Stimulated activated CD8-positive, alpha-beta memory T cell treated with anti-CD3 and anti-CD28 coated beads, Interleukin-7, amount 100 ng/mL, for 48 hours (primary cell): Measurements from ENCODE around the gene TLN1.

Experiments used
- DNase-seq, 2 donors: peaks; one replicate each; pipeline ENCODE4 v3.0.0-alpha.2; 2020; ENCODE audit warnings: low read depth in 1 of 2; ENCODE audit errors: extremely low read depth in 1 of 2

Gene TLN1

GRCh38 chr9:35753466-35753865 is 21.5 kb upstream of the TLN1 start:
- DNase-seq: no peak

GRCh38 chr9:35750256-35750531 is 18.2 kb upstream of the TLN1 start:
- DNase-seq: no peak

- no peak for DNase-seq
Observed at GRCh38 chr9:35749515-35750255, 17.7 kb upstream of the TLN1 start.

GRCh38 chr9:35748858-35749514 is 17.0 kb upstream of the TLN1 start, which contains the start of the genes GBA2 and RGP1:
TSS of gene GBA2 (minus strand) at chr9:35749228. CDS start at chr9:35748704, 524 bp downstream.
TSS of gene RGP1 (plus strand) at chr9:35749287. CDS start at chr9:35749756, 469 bp downstream.
- peak; percentile 54 to 63 for DNase-seq

- DNase-seq: no peak
Observed at GRCh38 chr9:35748242-35748857, 16.4 kb upstream of the TLN1 start.

GRCh38 chr9:35746583-35746982 is 14.6 kb upstream of the TLN1 start:
- no peak for DNase-seq

- no peak for DNase-seq
Observed at GRCh38 chr9:35745569-35745968, 13.6 kb upstream of the TLN1 start.

GRCh38 chr9:35743880-35744518 is 12.0 kb upstream of the TLN1 start:
- no peak for DNase-seq

GRCh38 chr9:35743452-35743851 is 11.5 kb upstream of the TLN1 start:
- DNase-seq: no peak

- no peak for DNase-seq
Observed at GRCh38 chr9:35741740-35742139, 9.7 kb upstream of the TLN1 start.

GRCh38 chr9:35740243-35740642 is 8.2 kb upstream of the TLN1 start:
- DNase-seq: no peak

- no peak for DNase-seq
Observed at GRCh38 chr9:35738924-35739323, 6.9 kb upstream of the TLN1 start.

- no peak for DNase-seq
Observed at GRCh38 chr9:35738186-35738585, 6.2 kb upstream of the TLN1 start.

GRCh38 chr9:35737143-35737542 is 5.1 kb upstream of the TLN1 start:
- DNase-seq: no peak

GRCh38 chr9:35736201-35736633 is 4.2 kb upstream of the TLN1 start:
- DNase-seq: peak in 1 of 2 donors; percentile 50

GRCh38 chr9:35734096-35734495 is 2.1 kb upstream of the TLN1 start:
- no peak for DNase-seq

GRCh38 chr9:35732800-35733541 is 976 bp upstream of the TLN1 start:
- no peak for DNase-seq

GRCh38 chr9:35731415-35732184 is 395 bp downstream of the TLN1 start:
- DNase-seq: no peak

- no peak for DNase-seq
Observed at GRCh38 chr9:35730486-35730854, 1.5 kb downstream of the TLN1 start.
